PC-9 (cell line): ENCODE measurements around the gene INTS7. TPM values are rescaled to one million over a fixed set of nuclear protein-coding genes. Genes with fewer than 3 reads are reported as not detected.
"Not testable (repeated sequence)": the region's sequence is repeated elsewhere in the genome, so short reads cannot be mapped to it uniquely, and the experiment has no call there.

ENCODE experiments used
- BruUV-seq: library from RNA; stranded (reverse); fragments of 400-500 nt; replicated peaks from 2 replicates; lab custom pipeline; 2021; lab: Mats Ljungman, UMichigan
- CTCF ChIA-PET: fragments of 300-600 bp; sonication (Branson Sonifier 250); formaldehyde crosslinking; loops from one replicate; lab custom pipeline; 2022; ENCODE audit warnings: antibody characterized with exemption; lab: Charles Lee
- POLR2A ChIA-PET: fragments of 300-600 bp; sonication (Branson Sonifier 250); formaldehyde crosslinking; loops from one replicate; lab custom pipeline; 2022; ENCODE audit warnings: antibody characterized with exemption; ENCODE audit not compliant: unreplicated experiment; lab: Charles Lee
- DNase-seq, 2 experiments: peaks; one replicate each; pipeline versions ENCODE4 v3.0.0 to v3.0.0-alpha.2; 2015 to 2022; ENCODE audit warnings: mixed read lengths in 1 of 2
- H2AFZ ChIP-seq: fragments of 200-600 bp; sonication (generic); 2 replicates; pipeline ENCODE4 v1.8.1; 2017; ENCODE audit warnings: antibody characterized with exemption
- H3F3A ChIP-seq: fragments of 200-600 bp; sonication (generic); 2 replicates; pipeline ENCODE4 v1.8.1; 2017; ENCODE audit warnings: antibody characterized with exemption, mild to moderate bottlenecking, low read depth; ENCODE audit not compliant: insufficient read depth
- H3K27ac ChIP-seq: fragments of 200-600 bp; sonication (generic); 2 replicates; pipeline ENCODE4 v1.6.1; 2016; ENCODE audit warnings: mixed run types
- H3K27me3 ChIP-seq: fragments of 200-600 bp; sonication (generic); 2 replicates; pipeline ENCODE4 v1.6.1; 2016; ENCODE audit warnings: low read depth, mixed run types; ENCODE audit not compliant: insufficient read depth
- H3K36me3 ChIP-seq: fragments of 200-600 bp; sonication (generic); 2 replicates; pipeline ENCODE4 v1.6.1; 2016; ENCODE audit warnings: low read depth, mixed run types
- H3K4me1 ChIP-seq: fragments of 200-600 bp; sonication (generic); replicated peaks from 2 replicates; pipeline ENCODE4 v1.6.1; 2016; ENCODE audit warnings: mixed run types; ENCODE audit not compliant: insufficient read depth
- H3K4me2 ChIP-seq: fragments of 200-600 bp; sonication (generic); 2 replicates; pipeline ENCODE4 v1.6.1; 2017; ENCODE audit warnings: mixed run types
- H3K4me3 ChIP-seq: fragments of 200-600 bp; sonication (generic); 2 replicates; pipeline ENCODE4 v1.6.1; 2016; ENCODE audit warnings: mixed run types
- H3K79me2 ChIP-seq: fragments of 200-600 bp; sonication (generic); 2 replicates; pipeline ENCODE4 v1.6.1; 2017; ENCODE audit warnings: low read depth, mixed run types
- H3K9me2 ChIP-seq: fragments of 200-600 bp; sonication (generic); 2 replicates; pipeline ENCODE4 v1.8.1; 2017; ENCODE audit warnings: mild to moderate bottlenecking; ENCODE audit not compliant: insufficient read depth
- H3K9me3 ChIP-seq: fragments of 200-600 bp; sonication (generic); 2 replicates; pipeline ENCODE4 v1.8.1; 2016; ENCODE audit warnings: low read depth; ENCODE audit not compliant: insufficient read depth
- H4K20me1 ChIP-seq: fragments of 200-600 bp; sonication (generic); 2 replicates; pipeline ENCODE4 v1.8.1; 2017; ENCODE audit not compliant: insufficient read depth
- EZH2 ChIP-seq: fragments of 200-600 bp; sonication (generic); IDR thresholded peaks from 2 replicates; pipeline ENCODE4 v1.8.0; 2017; ENCODE audit warnings: antibody characterized with exemption, low read depth
- intact Hi-C: fragments of 100-400 bp; cut with micrococcal nuclease; formaldehyde crosslinking; loops from one replicate; pipeline ENCODE4 v1.10.0; 2022; ENCODE audit not compliant: unreplicated experiment
- total RNA-seq: library from RNA; stranded (reverse); gene quantifications from 2 replicates; pipeline ENCODE4 v1.2.3, GENCODE V29; 2021
- TF ChIP-seq, protein P1 (sequence below): fragments of 200-600 bp; sonication (generic); conservative IDR thresholded peaks from 2 replicates; pipeline ENCODE4 v1.6.1; 2017; ENCODE audit warnings: mixed run types, antibody characterized with exemption, mild to moderate bottlenecking, moderate library complexity

Gene INTS7
- total RNA-seq, 1 experiment from 2014 or later: 24.7 TPM

DNA sequence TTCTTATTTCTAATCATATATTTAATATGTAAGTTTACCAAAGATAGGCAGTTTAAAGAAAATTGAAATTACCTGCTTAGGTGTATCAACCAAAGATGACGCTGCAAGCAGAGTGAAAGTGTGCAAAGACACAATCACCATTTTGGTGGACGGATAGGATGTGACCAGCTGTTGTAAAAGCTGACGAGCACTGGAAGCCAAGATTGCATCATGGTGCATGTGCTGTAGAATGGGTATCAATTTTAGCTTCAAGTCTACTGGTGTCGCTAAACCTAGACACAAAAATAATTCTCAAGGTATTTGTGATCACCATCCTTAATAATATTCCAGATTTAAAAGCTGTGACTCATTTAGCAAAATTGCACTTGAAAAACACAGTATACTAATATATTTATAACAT lies 28.2 kb downstream of the INTS7 start:
- Histone ChIP-seq H2AFZ (no peak overlapping the region), H4K20me1 (no peaks in the 10 kb centered on the region), H3K27ac (no peak overlapping the region), H3K4me2 (no peak overlapping the region), H3K4me1 (no peaks in the 10 kb centered on the region), H3K4me3 (no peak overlapping the region), H3K79me2 (no peaks in the 10 kb centered on the region), H3K9me3 (no peaks in the 10 kb centered on the region), H3F3A (no peaks in the 10 kb centered on the region), H3K36me3 (peaks cover 12% of the 10 kb centered on the region; the same call in 1 of the 2 replicates), H3K9me2 (no peaks in the 10 kb centered on the region), H3K27me3 (no peaks in the 10 kb centered on the region)
- CTCF ChIA-PET: no interaction called here
- TF ChIP-seq, protein P1, sequence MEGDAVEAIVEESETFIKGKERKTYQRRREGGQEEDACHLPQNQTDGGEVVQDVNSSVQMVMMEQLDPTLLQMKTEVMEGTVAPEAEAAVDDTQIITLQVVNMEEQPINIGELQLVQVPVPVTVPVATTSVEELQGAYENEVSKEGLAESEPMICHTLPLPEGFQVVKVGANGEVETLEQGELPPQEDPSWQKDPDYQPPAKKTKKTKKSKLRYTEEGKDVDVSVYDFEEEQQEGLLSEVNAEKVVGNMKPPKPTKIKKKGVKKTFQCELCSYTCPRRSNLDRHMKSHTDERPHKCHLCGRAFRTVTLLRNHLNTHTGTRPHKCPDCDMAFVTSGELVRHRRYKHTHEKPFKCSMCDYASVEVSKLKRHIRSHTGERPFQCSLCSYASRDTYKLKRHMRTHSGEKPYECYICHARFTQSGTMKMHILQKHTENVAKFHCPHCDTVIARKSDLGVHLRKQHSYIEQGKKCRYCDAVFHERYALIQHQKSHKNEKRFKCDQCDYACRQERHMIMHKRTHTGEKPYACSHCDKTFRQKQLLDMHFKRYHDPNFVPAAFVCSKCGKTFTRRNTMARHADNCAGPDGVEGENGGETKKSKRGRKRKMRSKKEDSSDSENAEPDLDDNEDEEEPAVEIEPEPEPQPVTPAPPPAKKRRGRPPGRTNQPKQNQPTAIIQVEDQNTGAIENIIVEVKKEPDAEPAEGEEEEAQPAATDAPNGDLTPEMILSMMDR: no peak
- no peak for TF ChIP-seq EZH2
- POLR2A ChIA-PET: no interaction called here
- intact Hi-C loops: no loop called here
- no TSS peak for BruUV-seq
- DNase-seq: no peak

DNA sequence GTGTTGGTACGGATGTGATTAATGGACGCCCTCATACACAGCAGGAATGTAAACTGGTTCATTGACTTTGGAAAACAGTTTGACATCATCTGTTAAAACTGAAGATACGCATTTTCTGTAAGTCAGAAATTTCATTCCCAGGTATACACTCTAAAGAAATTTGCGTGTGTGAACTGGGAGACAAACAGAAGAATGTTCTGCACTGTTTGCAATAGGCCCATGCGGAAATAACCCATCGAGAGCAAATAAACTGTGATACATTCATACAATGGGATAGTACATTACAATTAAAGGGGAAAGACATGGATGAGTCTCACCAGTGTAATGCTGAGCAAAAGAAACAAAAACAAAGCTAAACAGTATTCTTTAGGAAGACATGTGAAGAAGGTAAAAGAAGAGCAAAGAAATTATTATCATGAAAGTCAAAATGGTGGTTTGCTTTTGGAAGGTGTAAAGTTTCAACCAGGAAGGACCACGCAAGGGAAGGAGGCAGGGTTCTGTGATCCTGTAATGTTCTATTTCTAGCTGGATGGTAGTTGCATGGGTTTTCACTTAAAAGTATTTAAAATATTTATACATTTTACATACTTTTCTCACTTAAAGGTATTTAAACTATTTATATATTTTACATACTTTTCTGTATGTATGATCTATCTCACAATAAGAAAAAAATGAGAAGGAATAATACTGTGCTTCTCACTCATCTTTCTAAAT lies 30.3 kb downstream of the INTS7 start:
- peaks cover 15% of the 10 kb centered on the region; the same call in 1 of the 2 replicates for H3K36me3 ChIP-seq
- H3F3A ChIP-seq: no peaks in the 10 kb centered on the region
- TF ChIP-seq, protein P1: no peak
- no peak for TF ChIP-seq EZH2
- H3K4me2 ChIP-seq: no peak overlapping the region
- no peak for DNase-seq
- BruUV-seq: no TSS peak
- ChIA-PET POLR2A (no interaction called here), CTCF (no interaction called here)
- H2AFZ ChIP-seq: no peak overlapping the region
- no peak overlapping the region for H3K27ac ChIP-seq
- no peak overlapping the region for H3K4me3 ChIP-seq
- intact Hi-C loops: no loop called here
- H3K9me3 ChIP-seq: no peaks in the 10 kb centered on the region
- H3K79me2 ChIP-seq: no peaks in the 10 kb centered on the region
- H4K20me1 ChIP-seq: no peaks in the 10 kb centered on the region
- no peaks in the 10 kb centered on the region for H3K27me3 ChIP-seq
- H3K9me2 ChIP-seq: no peaks in the 10 kb centered on the region
- no peaks in the 10 kb centered on the region for H3K4me1 ChIP-seq

DNA sequence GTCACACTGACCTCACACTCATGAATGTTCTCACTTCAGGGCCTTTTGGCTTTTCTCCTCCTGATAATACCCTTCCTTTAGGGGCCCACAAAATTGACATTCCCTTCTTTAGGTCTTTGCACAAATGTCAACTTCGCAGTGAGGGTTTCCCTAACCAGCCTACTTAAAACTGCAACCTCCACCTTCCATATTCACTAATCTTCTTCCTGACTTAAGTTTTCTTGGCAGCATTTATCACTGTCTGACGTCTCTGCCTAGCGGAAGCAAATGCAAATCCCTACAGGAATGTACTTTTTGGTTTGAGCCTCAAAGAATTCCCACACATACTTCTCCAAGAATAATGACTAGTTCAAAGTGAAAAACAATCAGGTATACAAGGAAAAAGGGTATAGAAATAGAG lies 32.8 kb downstream of the INTS7 start:
- no peaks in the 10 kb centered on the region for H4K20me1 ChIP-seq
- H3K9me3 ChIP-seq: no peaks in the 10 kb centered on the region
- no peaks in the 10 kb centered on the region for H3K27me3 ChIP-seq
- H2AFZ ChIP-seq: no peak overlapping the region
- DNase-seq: no peak
- H3K79me2 ChIP-seq: no peaks in the 10 kb centered on the region
- H3K9me2 ChIP-seq: no peaks in the 10 kb centered on the region
- H3K27ac ChIP-seq: no peak overlapping the region
- TF ChIP-seq, protein P1: no peak
- no peak for TF ChIP-seq EZH2
- H3K4me3 ChIP-seq: no peak overlapping the region
- H3F3A ChIP-seq: no peaks in the 10 kb centered on the region
- H3K36me3 ChIP-seq: peaks cover 18% of the 10 kb centered on the region; the same call in 1 of the 2 replicates
- CTCF ChIA-PET: no interaction called here
- intact Hi-C loops: no loop called here
- no TSS peak for BruUV-seq
- POLR2A ChIA-PET: no interaction called here
- no peak overlapping the region for H3K4me2 ChIP-seq
- H3K4me1 ChIP-seq: no peaks in the 10 kb centered on the region

DNA sequence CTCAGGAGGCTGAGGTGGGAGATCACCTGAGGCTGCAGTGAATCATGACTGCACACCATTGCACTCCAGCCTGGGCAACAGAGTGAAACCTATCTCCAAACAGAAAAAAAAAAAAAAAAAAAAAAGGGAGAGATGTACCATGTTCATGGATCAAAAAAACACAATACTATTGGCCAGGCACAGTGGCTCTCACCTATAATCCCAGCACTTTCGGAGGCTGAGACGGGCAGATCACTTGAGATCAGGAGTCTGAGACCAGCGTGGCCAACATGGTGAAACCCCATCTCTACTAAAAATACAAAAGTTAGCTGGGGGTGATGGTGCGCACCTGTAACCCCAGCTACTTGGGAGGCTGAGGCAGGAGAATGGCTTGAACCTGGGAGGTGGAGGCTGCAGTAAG lies 37.9 kb downstream of the INTS7 start:
- DNase-seq, H3K4me1 ChIP-seq, POLR2A ChIA-PET, intact Hi-C loops, CTCF ChIA-PET, H3K9me3 ChIP-seq, BruUV-seq, H3K4me2 ChIP-seq, H3K27ac ChIP-seq, H4K20me1 ChIP-seq, H3K9me2 ChIP-seq, H3F3A ChIP-seq, H3K79me2 ChIP-seq, H3K27me3 ChIP-seq, H3K4me3 ChIP-seq, H2AFZ ChIP-seq: not testable (repeated sequence)
- peaks cover 19% of the 10 kb centered on the region for H3K36me3 ChIP-seq
